ENCODE data around the gene BCR.

DNA sequence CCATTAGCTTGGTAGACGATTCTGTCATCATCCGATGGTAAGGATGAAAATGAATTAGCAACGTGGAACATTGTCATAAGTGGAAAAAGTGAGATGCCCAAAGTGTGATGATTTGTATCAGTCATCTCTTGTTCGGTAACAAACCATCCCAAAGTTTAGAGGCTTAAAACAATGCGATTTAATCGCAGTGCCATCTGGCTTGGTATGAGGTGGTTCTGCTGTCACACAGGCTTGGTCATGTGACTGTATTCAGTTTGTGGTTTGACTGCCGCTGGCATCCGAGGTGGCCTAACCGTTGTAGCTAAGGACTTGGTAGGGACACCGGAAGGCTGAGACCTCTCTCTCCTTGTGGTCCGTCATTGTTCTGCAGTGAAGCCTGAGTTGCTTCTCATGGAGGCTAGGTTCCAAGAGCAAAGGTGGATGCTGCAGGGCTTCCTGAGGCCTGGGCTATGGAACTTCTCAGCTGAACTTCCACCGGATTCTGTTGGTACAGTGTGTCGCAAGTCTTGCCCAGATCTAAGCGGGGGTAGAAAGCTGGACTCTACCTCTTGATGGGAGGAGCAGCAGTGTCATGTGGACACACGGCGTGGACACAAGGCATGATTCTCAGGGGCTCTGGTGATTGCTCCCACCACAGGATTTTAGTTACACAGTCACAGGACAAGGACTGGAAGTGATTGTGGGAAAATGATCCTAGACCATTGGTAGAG lies 36.3 kb downstream of the BCR start:
- TF ChIP-seq POLR2AphosphoS5 (IDR thresholded peaks at IDR 0.05) = no peak
- TF ChIP-seq, protein P1, sequence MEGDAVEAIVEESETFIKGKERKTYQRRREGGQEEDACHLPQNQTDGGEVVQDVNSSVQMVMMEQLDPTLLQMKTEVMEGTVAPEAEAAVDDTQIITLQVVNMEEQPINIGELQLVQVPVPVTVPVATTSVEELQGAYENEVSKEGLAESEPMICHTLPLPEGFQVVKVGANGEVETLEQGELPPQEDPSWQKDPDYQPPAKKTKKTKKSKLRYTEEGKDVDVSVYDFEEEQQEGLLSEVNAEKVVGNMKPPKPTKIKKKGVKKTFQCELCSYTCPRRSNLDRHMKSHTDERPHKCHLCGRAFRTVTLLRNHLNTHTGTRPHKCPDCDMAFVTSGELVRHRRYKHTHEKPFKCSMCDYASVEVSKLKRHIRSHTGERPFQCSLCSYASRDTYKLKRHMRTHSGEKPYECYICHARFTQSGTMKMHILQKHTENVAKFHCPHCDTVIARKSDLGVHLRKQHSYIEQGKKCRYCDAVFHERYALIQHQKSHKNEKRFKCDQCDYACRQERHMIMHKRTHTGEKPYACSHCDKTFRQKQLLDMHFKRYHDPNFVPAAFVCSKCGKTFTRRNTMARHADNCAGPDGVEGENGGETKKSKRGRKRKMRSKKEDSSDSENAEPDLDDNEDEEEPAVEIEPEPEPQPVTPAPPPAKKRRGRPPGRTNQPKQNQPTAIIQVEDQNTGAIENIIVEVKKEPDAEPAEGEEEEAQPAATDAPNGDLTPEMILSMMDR (IDR thresholded peaks at IDR 0.05) = no peak
- no peak for TF ChIP-seq POLR2A (IDR thresholded peaks at IDR 0.05)

All from suprapubic skin (tissue), 4 donors.